Choroid plexus epithelial cell (primary cell): ENCODE results near the gene PTH.

Experiments
- DNase-seq: peaks from one replicate; pipeline ENCODE4 v3.0.0-alpha.2; 2010; ENCODE audit warnings: low read depth
- H3K4me3 ChIP-seq: 2 replicates; pipeline ENCODE4 v1.5.1; 2011; ENCODE audit warnings: low read depth, mild to moderate bottlenecking, control low read depth, low read length, moderate library complexity
- TF ChIP-seq, protein P1 (sequence below): conservative IDR thresholded peaks from 2 replicates; pipeline ENCODE4 v1.5.1; 2011; ENCODE audit warnings: low read depth, mild to moderate bottlenecking, control low read depth, inconsistent platforms, low read length, moderate library complexity

Gene PTH

GRCh38 chr11:13468750-13469149, 27.0 kb downstream of the PTH start:
- DNase-seq, result no peak
- no peak overlapping the region for H3K4me3 ChIP-seq
- TF ChIP-seq, protein P1, sequence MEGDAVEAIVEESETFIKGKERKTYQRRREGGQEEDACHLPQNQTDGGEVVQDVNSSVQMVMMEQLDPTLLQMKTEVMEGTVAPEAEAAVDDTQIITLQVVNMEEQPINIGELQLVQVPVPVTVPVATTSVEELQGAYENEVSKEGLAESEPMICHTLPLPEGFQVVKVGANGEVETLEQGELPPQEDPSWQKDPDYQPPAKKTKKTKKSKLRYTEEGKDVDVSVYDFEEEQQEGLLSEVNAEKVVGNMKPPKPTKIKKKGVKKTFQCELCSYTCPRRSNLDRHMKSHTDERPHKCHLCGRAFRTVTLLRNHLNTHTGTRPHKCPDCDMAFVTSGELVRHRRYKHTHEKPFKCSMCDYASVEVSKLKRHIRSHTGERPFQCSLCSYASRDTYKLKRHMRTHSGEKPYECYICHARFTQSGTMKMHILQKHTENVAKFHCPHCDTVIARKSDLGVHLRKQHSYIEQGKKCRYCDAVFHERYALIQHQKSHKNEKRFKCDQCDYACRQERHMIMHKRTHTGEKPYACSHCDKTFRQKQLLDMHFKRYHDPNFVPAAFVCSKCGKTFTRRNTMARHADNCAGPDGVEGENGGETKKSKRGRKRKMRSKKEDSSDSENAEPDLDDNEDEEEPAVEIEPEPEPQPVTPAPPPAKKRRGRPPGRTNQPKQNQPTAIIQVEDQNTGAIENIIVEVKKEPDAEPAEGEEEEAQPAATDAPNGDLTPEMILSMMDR, result no peak

DNA sequence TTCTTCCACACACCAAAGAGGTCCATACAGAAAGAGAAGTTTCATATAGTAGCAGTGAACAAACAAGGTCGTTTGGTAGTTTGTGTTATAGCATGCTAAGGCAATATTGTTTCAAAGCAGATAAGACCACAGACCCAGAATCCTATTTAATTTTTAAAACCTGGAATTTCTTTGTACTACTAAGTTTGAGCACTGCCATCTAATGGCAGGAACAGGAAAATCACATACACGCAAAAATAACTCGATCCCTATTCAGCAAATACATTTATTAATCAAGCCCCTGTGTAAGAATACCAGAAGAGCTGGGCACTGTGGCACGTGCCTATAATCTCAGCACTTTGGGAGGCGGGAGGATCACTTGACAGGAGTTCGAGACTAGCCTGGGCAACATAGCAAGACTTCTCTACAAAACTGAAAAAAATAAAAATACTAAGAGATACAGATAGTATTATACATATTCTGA, 29.9 kb downstream of the PTH start:
- DNase-seq, result peak; percentile 74
- TF ChIP-seq, protein P1, result peak; percentile 61
- no peak overlapping the region for H3K4me3 ChIP-seq

DNA sequence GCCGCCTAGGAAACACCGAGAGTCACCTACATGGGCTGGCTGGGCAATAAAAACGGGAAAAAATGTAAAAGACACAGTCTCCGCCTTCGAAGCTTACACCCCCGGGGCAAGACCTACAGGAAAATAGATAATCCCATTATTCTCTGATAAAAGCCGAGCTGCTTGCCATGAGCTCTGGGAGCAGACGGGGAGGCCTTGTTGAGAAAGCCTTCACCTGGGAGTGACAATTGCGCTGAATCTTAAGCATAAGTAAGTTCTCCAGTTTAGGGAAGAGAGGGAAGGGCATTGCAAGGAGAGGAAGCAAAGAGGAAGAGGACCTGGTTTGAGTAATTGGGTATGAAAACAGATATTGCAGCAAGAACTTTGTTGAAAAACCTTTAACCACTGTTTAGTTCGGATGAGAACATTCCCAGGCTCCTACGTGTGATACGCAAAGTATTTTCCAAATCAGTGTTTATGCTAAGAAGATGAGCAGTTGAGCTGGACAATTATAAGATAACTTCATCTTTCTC, 32.0 kb downstream of the PTH start:
- peak overlapping the region; percentile 90 for H3K4me3 ChIP-seq
- TF ChIP-seq, protein P1, result no peak
- DNase-seq, result no peak

GRCh38 chr11:13462901-13463778, 32.7 kb downstream of the PTH start, which contains the start of gene BTBD10:
Gene BTBD10 (minus strand): TSS chr11:13463222. CDS start chr11:13445124, 18,098 bp downstream.
- DNase-seq, result peak; percentile 96
- TF ChIP-seq, protein P1, result no peak
- H3K4me3 ChIP-seq, result peak within 1 kb of the TSS; percentile 90

- TF ChIP-seq, protein P1, result no peak
- H3K4me3 ChIP-seq, result peak overlapping the region; percentile 90
Measured at GRCh38 chr11:13462311-13462900, 33.4 kb downstream of the PTH start.

GRCh38 chr11:13461291-13461690, 34.5 kb downstream of the PTH start:
- TF ChIP-seq, protein P1, result no peak
- DNase-seq, result no peak
- no peak overlapping the region for H3K4me3 ChIP-seq

More at GRCh38 chr11:13462311-13462900, 33.4 kb downstream of the PTH start:
- no peak for DNase-seq
